Common myeloid progenitor, CD34-positive (primary cell): Measurements from ENCODE around the gene FHIP2A.
A peak's percentile ranks its signal among the peaks of the same experiment; 100 is the strongest.
"Not testable (repeated sequence)": the region's sequence is repeated elsewhere in the genome, so short reads cannot be mapped to it uniquely, and the experiment has no call there.

Experiments used
- CTCF ChIA-PET: fragments of 350-600 bp; sonication (Branson Sonifier 250); formaldehyde crosslinking; loops from one replicate; lab custom pipeline; 2021; ENCODE audit warnings: antibody characterized with exemption; lab: Charles Lee
- POLR2A ChIA-PET: fragments of 350-600 bp; sonication (Branson Sonifier 250); formaldehyde crosslinking; loops from one replicate; lab custom pipeline; 2021; ENCODE audit warnings: antibody characterized with exemption; lab: Charles Lee
- DNase-seq, 3 donors: peaks; one replicate each; pipeline versions ENCODE4 v3.0.0 to v3.0.0-alpha.2; 2013
- H3K27ac ChIP-seq, 2 experiments: 1 replicate in 1 of 2; 2 replicates in 1 of 2; pipeline ENCODE4 v1.7.0; 2013; ENCODE audit warnings: inconsistent platforms in 2 of 2, low read length in 2 of 2, mild to moderate bottlenecking in 2 of 2, low read depth in 1 of 2, moderate library complexity in 1 of 2; ENCODE audit not compliant: severe bottlenecking in 2 of 2, insufficient read depth in 1 of 2, poor library complexity in 1 of 2
- H3K27me3 ChIP-seq, 5 experiments: replicated peaks in 2 of 5; 1 replicate in 3 of 5; 2 replicates in 2 of 5; pipeline versions ENCODE4 v1.6.1 to v1.7.0; 2013; ENCODE audit warnings: low read length in 4 of 5, mild to moderate bottlenecking in 2 of 5, moderate library complexity in 2 of 5, inconsistent platforms in 1 of 5; ENCODE audit not compliant: insufficient read depth in 5 of 5, control insufficient read depth in 4 of 5
- H3K36me3 ChIP-seq, 4 experiments: 1 replicate in 2 of 4; 2 replicates in 2 of 4; pipeline versions ENCODE4 v1.6.1 to v1.7.0; 2013; ENCODE audit warnings: low read length in 3 of 4, control low read depth in 1 of 4, mild to moderate bottlenecking in 1 of 4; ENCODE audit not compliant: control insufficient read depth in 4 of 4, insufficient read depth in 4 of 4
- H3K4me1 ChIP-seq, 4 experiments: 1 replicate in 3 of 4; 2 replicates in 1 of 4; pipeline versions ENCODE4 v1.6.1 to v1.7.1; 2013; ENCODE audit warnings: low read length in 3 of 4, mild to moderate bottlenecking in 3 of 4, control low read depth in 1 of 4, inconsistent platforms in 1 of 4, moderate library complexity in 1 of 4; ENCODE audit not compliant: control insufficient read depth in 4 of 4, insufficient read depth in 4 of 4; ENCODE audit errors: control extremely low read depth in 1 of 4
- H3K4me3 ChIP-seq, 7 experiments: 1 replicate in 4 of 7; 2 replicates in 3 of 7; pipeline versions ENCODE4 v1.5.1 to v1.7.0; 2013; ENCODE audit warnings: mild to moderate bottlenecking in 7 of 7, low read length in 6 of 7, moderate library complexity in 6 of 7, inconsistent platforms in 2 of 7, low read depth in 2 of 7, control low read depth in 1 of 7; ENCODE audit not compliant: insufficient read depth in 4 of 7, control insufficient read depth in 1 of 7; ENCODE audit errors: extremely low read depth in 1 of 7
- H3K9me3 ChIP-seq, 5 experiments: 1 replicate in 4 of 5; 2 replicates in 1 of 5; pipeline versions ENCODE4 v1.6.1 to v1.7.1; 2013; ENCODE audit warnings: low read length in 4 of 5, mild to moderate bottlenecking in 2 of 5, inconsistent platforms in 1 of 5, low read depth in 1 of 5, moderate library complexity in 1 of 5; ENCODE audit not compliant: control insufficient read depth in 4 of 5, insufficient read depth in 2 of 5; ENCODE audit errors: control extremely low read depth in 1 of 5
- WGBS: methylation state at CpG from one replicate; pipeline ENCODE4 v1.1.5; 2013; ENCODE audit not compliant: insufficient coverage; 5-methylcytosine and 5-hydroxymethylcytosine counted together

Gene FHIP2A

GRCh38 chr10:114780577-114781184 is 40.9 kb upstream of the FHIP2A start:
- CTCF ChIA-PET, result interaction anchor here (7.0 kb wide), 1 partner anchor 229 kb away, joined by 76 read pairs; no protein-coding TSS in a partner anchor

GRCh38 chr10:114782666-114783065 is 38.9 kb upstream of the FHIP2A start:
- H3K36me3 ChIP-seq, result peaks cover 0 to 4% (median 0%) of the 10 kb centered on the region in 4 experiments
- H3K27me3 ChIP-seq, result no peaks in the 10 kb centered on the region
- CTCF ChIA-PET, result interaction anchor here (0.6 to 7.0 kb wide), 5 partner anchors 15 to 311 kb away, joined by 3 to 76 read pairs (median 3); no protein-coding TSS in a partner anchor
- no peak for DNase-seq
- POLR2A ChIA-PET, result no interaction called here
- no peak overlapping the region for H3K4me3 ChIP-seq
- H3K4me1 ChIP-seq, result peaks cover 2 to 12% (median 11%) of the 10 kb centered on the region in 4 experiments
- H3K9me3 ChIP-seq, result no peaks in the 10 kb centered on the region
- no peak overlapping the region for H3K27ac ChIP-seq
- WGBS, result 99% methylated on average over 5 of the region's 7 CpGs

More at GRCh38 chr10:114780577-114781184, 40.9 kb upstream of the FHIP2A start:
- no peak overlapping the region for H3K4me3 ChIP-seq
- no peaks in the 10 kb centered on the region for H3K9me3 ChIP-seq
- WGBS, result no CpG with 5 or more reads among the region's 2 CpGs
- no peaks in the 10 kb centered on the region for H3K27me3 ChIP-seq
- no peak overlapping the region for H3K27ac ChIP-seq
- peaks cover 2 to 12% (median 11%) of the 10 kb centered on the region in 4 experiments for H3K4me1 ChIP-seq
- POLR2A ChIA-PET, result interaction anchor here (0.6 kb wide), 1 partner anchor 22 kb away, joined by 3 read pairs; no protein-coding TSS in a partner anchor
- DNase-seq, result peak in 2 of 3 donors; percentile 22 to 27
- peaks cover 0 to 4% (median 0%) of the 10 kb centered on the region in 4 experiments for H3K36me3 ChIP-seq

- Histone ChIP-seq H3K27ac (no peak overlapping the region), H3K4me3 (no peak overlapping the region), H3K9me3 (no peaks in the 10 kb centered on the region), H3K36me3 (peaks cover 0 to 4% (median 0%) of the 10 kb centered on the region in 4 experiments), H3K4me1 (peaks cover 2 to 12% (median 11%) of the 10 kb centered on the region in 4 experiments), H3K27me3 (no peaks in the 10 kb centered on the region)
- ChIA-PET POLR2A (no interaction called here), CTCF (interaction anchor here (0.7 to 7.0 kb wide), 7 partner anchors 12 to 480 kb away, joined by 3 to 76 read pairs (median 3); no protein-coding TSS in a partner anchor)
- 98% methylated on average over 5 of the region's 7 CpGs for whole genome bisulfite sequencing
- no peak for DNase-seq
Observed at GRCh38 chr10:114783686-114784085, 37.9 kb upstream of the FHIP2A start.

GRCh38 chr10:114786492-114786891 is 35.1 kb upstream of the FHIP2A start:
- CTCF ChIA-PET, result interaction anchor here (0.6 to 7.0 kb wide), 14 partner anchors 10 to 315 kb away, joined by 3 to 76 read pairs (median 3); no protein-coding TSS in a partner anchor
- 49% methylated on average over 7 of the region's 9 CpGs for WGBS
- H3K4me1 ChIP-seq, POLR2A ChIA-PET, H3K4me3 ChIP-seq, H3K9me3 ChIP-seq, H3K36me3 ChIP-seq, H3K27ac ChIP-seq, H3K27me3 ChIP-seq: not testable (repeated sequence)
- peak; percentile 40 to 66 (median 65) for DNase-seq

GRCh38 chr10:114787131-114787530 is 34.4 kb upstream of the FHIP2A start:
- WGBS, result 100% methylated on average over 1 of the region's 30 CpGs
- H3K4me1 ChIP-seq, H3K4me3 ChIP-seq, H3K27ac ChIP-seq, H3K36me3 ChIP-seq, POLR2A ChIA-PET, H3K27me3 ChIP-seq, DNase-seq, H3K9me3 ChIP-seq: not testable (repeated sequence)
- CTCF ChIA-PET, result interaction anchor here (0.6 to 7.0 kb wide), 5 partner anchors 12 to 316 kb away, joined by 3 to 76 read pairs (median 5); no protein-coding TSS in a partner anchor

- Histone ChIP-seq H3K36me3 (peaks cover 4 to 27% (median 7%) of the 10 kb centered on the region in 4 experiments), H3K4me3 (no peak overlapping the region), H3K9me3 (peaks cover 0 to 9% (median 3%) of the 10 kb centered on the region in 5 experiments), H3K27me3 (no peaks in the 10 kb centered on the region), H3K27ac (no peak overlapping the region), H3K4me1 (peaks cover 0 to 3% (median 0%) of the 10 kb centered on the region in 4 experiments)
- DNase-seq, result no peak
- CTCF ChIA-PET, result interaction anchor here (1.0 to 1.1 kb wide), 2 partner anchors 30 to 242 kb away, joined by 3 read pairs; partner anchors contain the start of gene FHIP2A
- WGBS, result 100% methylated on average over 3 of the region's 3 CpGs
- POLR2A ChIA-PET, result no interaction called here
Observed at GRCh38 chr10:114791768-114792167, 29.8 kb upstream of the FHIP2A start.

- 94% methylated on average over 2 of the region's 3 CpGs for WGBS
- POLR2A ChIA-PET, result no interaction called here
- DNase-seq, result no peak
Observed at GRCh38 chr10:114795039-114795438, 26.5 kb upstream of the FHIP2A start.

More at GRCh38 chr10:114795039-114795438, 26.5 kb upstream of the FHIP2A start:
- CTCF ChIA-PET, result interaction anchor here (1.3 kb wide), 1 partner anchor 84 kb away, joined by 3 read pairs; no protein-coding TSS in a partner anchor
- H3K4me3 ChIP-seq, result no peak overlapping the region
- peaks cover 0 to 9% (median 3%) of the 10 kb centered on the region in 5 experiments for H3K9me3 ChIP-seq
- peaks cover 0 to 14% (median 1%) of the 10 kb centered on the region in 4 experiments for H3K4me1 ChIP-seq
- H3K36me3 ChIP-seq, result peaks cover 4 to 32% (median 9%) of the 10 kb centered on the region in 4 experiments
- no peak overlapping the region for H3K27ac ChIP-seq
- no peaks in the 10 kb centered on the region for H3K27me3 ChIP-seq
